ENCODE measurements around the gene JAK1. TPM values are rescaled to one million over a fixed set of nuclear protein-coding genes. Genes with fewer than 3 reads are reported as not detected.
A peak's percentile ranks its signal among the peaks of the same experiment; 100 is the strongest.

JAK1 gene
- total and polyA plus RNA-seq, 8 donors, result 15.5 to 89.8 (median 50.7) TPM

GRCh38 chr1:64878931-64879611, 87.3 kb downstream of the JAK1 start:
- Histone ChIP-seq H3K4me3 (no peak overlapping the region), H3K36me3 (peaks cover 0 to 4% (median 0%) of the 10 kb centered on the region in 3 donors), H3K27ac (peak overlapping the region in 3 of 4 donors; percentile 2 to 70 (median 60)), H3K4me1 (peaks cover 4 to 36% (median 29%) of the 10 kb centered on the region in 3 donors), H3K9me3 (peaks cover 0 to 2% (median 0%) of the 10 kb centered on the region in 4 donors), H3K27me3 (no peaks in the 10 kb centered on the region)
- ATAC-seq (peak in 3 of 4 donors; percentile 8 to 27 (median 26)), DNase-seq (no peak), FAIRE-seq (no peak)
- WGBS, 2 donors, result 47 to 51% methylated on average over 12 of the region's 12 CpGs
- intact Hi-C loops (cut with DNase I), result no loop called here
- TF ChIP-seq, protein P1, sequence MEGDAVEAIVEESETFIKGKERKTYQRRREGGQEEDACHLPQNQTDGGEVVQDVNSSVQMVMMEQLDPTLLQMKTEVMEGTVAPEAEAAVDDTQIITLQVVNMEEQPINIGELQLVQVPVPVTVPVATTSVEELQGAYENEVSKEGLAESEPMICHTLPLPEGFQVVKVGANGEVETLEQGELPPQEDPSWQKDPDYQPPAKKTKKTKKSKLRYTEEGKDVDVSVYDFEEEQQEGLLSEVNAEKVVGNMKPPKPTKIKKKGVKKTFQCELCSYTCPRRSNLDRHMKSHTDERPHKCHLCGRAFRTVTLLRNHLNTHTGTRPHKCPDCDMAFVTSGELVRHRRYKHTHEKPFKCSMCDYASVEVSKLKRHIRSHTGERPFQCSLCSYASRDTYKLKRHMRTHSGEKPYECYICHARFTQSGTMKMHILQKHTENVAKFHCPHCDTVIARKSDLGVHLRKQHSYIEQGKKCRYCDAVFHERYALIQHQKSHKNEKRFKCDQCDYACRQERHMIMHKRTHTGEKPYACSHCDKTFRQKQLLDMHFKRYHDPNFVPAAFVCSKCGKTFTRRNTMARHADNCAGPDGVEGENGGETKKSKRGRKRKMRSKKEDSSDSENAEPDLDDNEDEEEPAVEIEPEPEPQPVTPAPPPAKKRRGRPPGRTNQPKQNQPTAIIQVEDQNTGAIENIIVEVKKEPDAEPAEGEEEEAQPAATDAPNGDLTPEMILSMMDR (IDR thresholded peaks at IDR 0.05), result no peak

GRCh38 chr1:64878090-64878489, 88.3 kb downstream of the JAK1 start:
- ATAC-seq (peak; percentile 74 to 79 (median 76)), DNase-seq (peak in 2 of 6 donors; percentile 21 to 38), FAIRE-seq (no peak)
- TF ChIP-seq, protein P1 (IDR thresholded peaks at IDR 0.05), result no peak
- Histone ChIP-seq H3K27ac (peak overlapping the region; percentile 13 to 70 (median 44)), H3K4me3 (no peak overlapping the region), H3K9me3 (peaks cover 0 to 2% (median 0%) of the 10 kb centered on the region in 4 donors), H3K4me1 (peaks cover 4 to 36% (median 29%) of the 10 kb centered on the region in 3 donors), H3K27me3 (no peaks in the 10 kb centered on the region), H3K36me3 (peaks cover 0 to 4% (median 0%) of the 10 kb centered on the region in 3 donors)
- intact Hi-C loops (cut with DNase I), result no loop called here

GRCh38 chr1:64877598-64877997, 88.8 kb downstream of the JAK1 start:
- Histone ChIP-seq H3K9me3 (peaks cover 0 to 2% (median 0%) of the 10 kb centered on the region in 4 donors), H3K27me3 (no peaks in the 10 kb centered on the region), H3K4me1 (peaks cover 4 to 36% (median 29%) of the 10 kb centered on the region in 3 donors), H3K36me3 (peaks cover 0 to 4% (median 0%) of the 10 kb centered on the region in 3 donors), H3K27ac (peak overlapping the region; percentile 13 to 70 (median 44)), H3K4me3 (no peak overlapping the region)
- DNase-seq, result no peak
- TF ChIP-seq, protein P1 (IDR thresholded peaks at IDR 0.05), result no peak
- WGBS, 2 donors, result 41 to 49% methylated on average over 1 of the region's 1 CpG
- ATAC-seq, result peak in 2 of 4 donors; percentile 25 to 51
- FAIRE-seq, result no peak
- intact Hi-C loops (cut with DNase I), result no loop called here

DNA sequence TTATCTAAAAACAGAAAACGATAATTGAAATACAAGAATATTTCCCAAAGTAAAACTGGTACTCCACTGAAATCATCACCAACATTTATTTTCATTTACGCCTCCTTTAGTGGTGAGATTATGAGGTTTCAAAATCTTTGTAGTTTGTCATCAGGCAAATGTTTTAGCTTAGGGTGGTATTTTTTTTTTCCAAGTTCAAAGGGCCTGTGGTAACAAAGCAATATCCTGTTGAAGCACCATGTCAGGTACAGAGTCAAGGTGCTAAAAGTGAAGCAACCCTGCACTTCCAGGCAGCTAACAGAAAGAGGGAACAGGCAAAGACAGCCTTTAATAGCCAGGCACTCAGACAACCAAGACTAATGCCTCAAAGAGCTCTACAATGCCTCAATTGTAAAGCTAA, 89.2 kb downstream of the JAK1 start:
- ATAC-seq, result no peak
- H3K27me3 ChIP-seq, result no peaks in the 10 kb centered on the region
- H3K36me3 ChIP-seq, result peaks cover 0 to 4% (median 0%) of the 10 kb centered on the region in 3 donors
- DNase-seq, result no peak
- TF ChIP-seq, protein P1 (IDR thresholded peaks at IDR 0.05), result no peak
- FAIRE-seq, result no peak
- intact Hi-C loops (cut with DNase I), result no loop called here
- peak overlapping the region; percentile 13 to 70 (median 44) for H3K27ac ChIP-seq
- peaks cover 4 to 36% (median 29%) of the 10 kb centered on the region in 3 donors for H3K4me1 ChIP-seq
- H3K9me3 ChIP-seq, result peaks cover 0 to 2% (median 0%) of the 10 kb centered on the region in 4 donors
- 78 to 85% methylated on average over 2 of the region's 2 CpGs for WGBS, 2 donors
- H3K4me3 ChIP-seq, result no peak overlapping the region

- peak in 1 of 6 donors; percentile 35 for DNase-seq
- Histone ChIP-seq H3K9me3 (peaks cover 0 to 2% (median 0%) of the 10 kb centered on the region in 4 donors), H3K27ac (no peak overlapping the region), H3K4me3 (no peak overlapping the region), H3K27me3 (no peaks in the 10 kb centered on the region), H3K36me3 (peaks cover 0 to 7% (median 0%) of the 10 kb centered on the region in 3 donors), H3K4me1 (peaks cover 4 to 36% (median 29%) of the 10 kb centered on the region in 3 donors)
- FAIRE-seq, result no peak
- intact Hi-C loops (cut with DNase I), result no loop called here
- peak in 3 of 4 donors; percentile 41 to 56 (median 42) for ATAC-seq
- TF ChIP-seq, protein P1 (IDR thresholded peaks at IDR 0.05), result no peak
- 53 to 60% methylated on average over 6 of the region's 6 CpGs for WGBS, 2 donors
These were observed 90.7 kb downstream of the JAK1 start for GRCh38 chr1:64875606-64876005.

Data from pancreas (tissue), 10 donors.